DMS 273 treated with DMSO at 0.1 percent for 48 hours (cell line): Measurements from ENCODE around the gene SPINK14.

ENCODE experiments used
- DNase-seq: peaks from one replicate; lab custom pipeline; 2025; lab: John Stamatoyannopoulos, UW

The SPINK14 gene

GRCh38 chr5:148168246-148168645 is at the start of gene SPINK14:
Gene SPINK14 (plus strand): TSS chr5:148168546. CDS start chr5:148169733, 1,187 bp downstream.
- DNase-seq: no peak

- DNase-seq: no peak
Measured at GRCh38 chr5:148120317-148120716, 48.0 kb upstream of the SPINK14 start.

GRCh38 chr5:148125641-148126040 is 42.7 kb upstream of the SPINK14 start:
- DNase-seq: no peak

GRCh38 chr5:148135091-148136048 is 33.0 kb upstream of the SPINK14 start:
- no peak for DNase-seq

- DNase-seq: no peak
Measured at GRCh38 chr5:148140846-148141245, 27.5 kb upstream of the SPINK14 start.

GRCh38 chr5:148141645-148142044 is 26.7 kb upstream of the SPINK14 start:
- no peak for DNase-seq

GRCh38 chr5:148145916-148146315 is 22.4 kb upstream of the SPINK14 start:
- no peak for DNase-seq

GRCh38 chr5:148146487-148146886 is 21.9 kb upstream of the SPINK14 start:
- no peak for DNase-seq

GRCh38 chr5:148147415-148147814 is 20.9 kb upstream of the SPINK14 start:
- no peak for DNase-seq

- no peak for DNase-seq
Measured at GRCh38 chr5:148151872-148152271, 16.5 kb upstream of the SPINK14 start.

- DNase-seq: no peak
Measured at GRCh38 chr5:148152781-148153180, 15.6 kb upstream of the SPINK14 start.

GRCh38 chr5:148156609-148157008 is 11.7 kb upstream of the SPINK14 start:
- DNase-seq: no peak

GRCh38 chr5:148162038-148162437 is 6.3 kb upstream of the SPINK14 start:
- no peak for DNase-seq

GRCh38 chr5:148163345-148163744 is 5.0 kb upstream of the SPINK14 start:
- no peak for DNase-seq

GRCh38 chr5:148166550-148167283 is 1.6 kb upstream of the SPINK14 start:
- DNase-seq: no peak

GRCh38 chr5:148172377-148172776 is 4.0 kb downstream of the SPINK14 start:
- DNase-seq: no peak

- DNase-seq: no peak
Measured at GRCh38 chr5:148176480-148176879, 8.1 kb downstream of the SPINK14 start.

GRCh38 chr5:148177207-148177606 is 8.9 kb downstream of the SPINK14 start:
- no peak for DNase-seq

- peak; percentile 2 for DNase-seq
Measured at GRCh38 chr5:148179234-148179824, 11.0 kb downstream of the SPINK14 start.

- no peak for DNase-seq
Measured at GRCh38 chr5:148186248-148187003, 18.1 kb downstream of the SPINK14 start.

- no peak for DNase-seq
Measured at GRCh38 chr5:148191010-148191409, 22.7 kb downstream of the SPINK14 start.

- DNase-seq: no peak
Measured at GRCh38 chr5:148193202-148193601, 24.9 kb downstream of the SPINK14 start.
